GM12873 (cell line): ENCODE measurements around the gene SLC25A22.

Source experiments
- TF ChIP-seq, protein P1 (sequence below): IDR thresholded peaks from 2 replicates; pipeline ENCODE4 v1.5.1; 2012; ENCODE audit warnings: low read depth, mild to moderate bottlenecking, moderate library complexity, low read length, control low read depth; ENCODE audit not compliant: insufficient read depth; ENCODE audit errors: missing control alignments

Gene SLC25A22

DNA sequence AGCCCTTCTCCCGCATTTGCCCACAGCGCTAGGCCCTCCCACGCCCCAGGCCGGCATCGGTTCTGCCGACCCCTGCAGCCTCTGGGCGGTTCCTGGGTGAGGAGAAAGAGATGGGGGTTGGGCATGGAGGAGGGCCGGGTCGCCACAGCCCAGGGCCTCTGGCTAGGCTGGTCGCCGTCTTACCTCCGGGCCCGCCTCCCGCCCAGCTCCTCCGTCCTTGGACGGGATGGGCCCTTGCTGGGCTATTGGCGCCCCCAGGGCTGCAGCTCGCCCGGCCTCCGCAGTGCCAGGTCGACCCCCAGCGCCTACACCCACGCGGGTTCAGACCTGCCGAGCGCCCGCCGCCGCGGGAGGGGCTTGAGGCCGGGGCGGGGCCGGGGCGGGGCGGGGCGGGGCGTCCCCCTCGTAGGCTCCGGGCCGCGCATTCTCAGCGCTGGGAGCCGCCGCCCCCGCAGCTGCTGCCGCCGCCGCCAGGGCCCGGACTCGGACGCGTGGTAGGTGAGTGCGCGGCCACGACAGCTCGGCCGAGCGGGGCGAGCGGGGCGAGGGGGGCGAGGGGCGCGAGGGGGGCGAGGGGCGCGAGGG lies 34.5 kb upstream of the SLC25A22 start, which contains the start of gene CD151:
Gene CD151 (plus strand): TSS at position 424 of the 585 bp plus-strand sequence. CDS start 3,118 bp downstream, outside the sequence.
- TF ChIP-seq, protein P1, sequence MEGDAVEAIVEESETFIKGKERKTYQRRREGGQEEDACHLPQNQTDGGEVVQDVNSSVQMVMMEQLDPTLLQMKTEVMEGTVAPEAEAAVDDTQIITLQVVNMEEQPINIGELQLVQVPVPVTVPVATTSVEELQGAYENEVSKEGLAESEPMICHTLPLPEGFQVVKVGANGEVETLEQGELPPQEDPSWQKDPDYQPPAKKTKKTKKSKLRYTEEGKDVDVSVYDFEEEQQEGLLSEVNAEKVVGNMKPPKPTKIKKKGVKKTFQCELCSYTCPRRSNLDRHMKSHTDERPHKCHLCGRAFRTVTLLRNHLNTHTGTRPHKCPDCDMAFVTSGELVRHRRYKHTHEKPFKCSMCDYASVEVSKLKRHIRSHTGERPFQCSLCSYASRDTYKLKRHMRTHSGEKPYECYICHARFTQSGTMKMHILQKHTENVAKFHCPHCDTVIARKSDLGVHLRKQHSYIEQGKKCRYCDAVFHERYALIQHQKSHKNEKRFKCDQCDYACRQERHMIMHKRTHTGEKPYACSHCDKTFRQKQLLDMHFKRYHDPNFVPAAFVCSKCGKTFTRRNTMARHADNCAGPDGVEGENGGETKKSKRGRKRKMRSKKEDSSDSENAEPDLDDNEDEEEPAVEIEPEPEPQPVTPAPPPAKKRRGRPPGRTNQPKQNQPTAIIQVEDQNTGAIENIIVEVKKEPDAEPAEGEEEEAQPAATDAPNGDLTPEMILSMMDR: no peak

DNA sequence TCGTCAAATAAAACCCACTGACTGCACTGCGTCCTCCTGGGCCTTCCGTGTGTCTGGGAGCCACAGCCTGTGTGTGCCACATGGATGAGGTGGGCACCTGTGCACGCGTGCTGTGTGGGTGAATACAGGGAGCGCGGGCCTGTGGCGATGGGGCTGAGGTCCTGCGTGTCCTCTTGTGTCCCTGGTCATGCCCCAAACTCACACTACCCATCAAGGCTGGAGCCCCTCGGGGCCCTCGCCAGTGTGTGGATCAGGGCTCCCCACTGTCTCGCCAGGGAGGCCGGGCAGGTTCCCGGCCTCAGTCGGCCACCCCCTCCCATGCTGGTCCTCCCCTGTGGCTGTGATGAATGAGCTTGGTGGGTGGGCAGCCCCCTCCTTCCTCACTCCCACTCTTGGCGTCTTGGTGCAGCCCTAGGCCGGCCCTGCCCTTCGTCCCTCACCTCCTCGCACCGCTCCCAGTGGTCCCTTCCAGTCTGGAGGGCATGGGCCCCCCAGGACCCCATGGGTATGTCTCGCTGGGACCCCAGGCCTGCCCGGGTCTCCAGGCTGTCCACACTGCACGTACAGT lies 34.0 kb upstream of the SLC25A22 start:
- TF ChIP-seq, protein P1: no peak

DNA sequence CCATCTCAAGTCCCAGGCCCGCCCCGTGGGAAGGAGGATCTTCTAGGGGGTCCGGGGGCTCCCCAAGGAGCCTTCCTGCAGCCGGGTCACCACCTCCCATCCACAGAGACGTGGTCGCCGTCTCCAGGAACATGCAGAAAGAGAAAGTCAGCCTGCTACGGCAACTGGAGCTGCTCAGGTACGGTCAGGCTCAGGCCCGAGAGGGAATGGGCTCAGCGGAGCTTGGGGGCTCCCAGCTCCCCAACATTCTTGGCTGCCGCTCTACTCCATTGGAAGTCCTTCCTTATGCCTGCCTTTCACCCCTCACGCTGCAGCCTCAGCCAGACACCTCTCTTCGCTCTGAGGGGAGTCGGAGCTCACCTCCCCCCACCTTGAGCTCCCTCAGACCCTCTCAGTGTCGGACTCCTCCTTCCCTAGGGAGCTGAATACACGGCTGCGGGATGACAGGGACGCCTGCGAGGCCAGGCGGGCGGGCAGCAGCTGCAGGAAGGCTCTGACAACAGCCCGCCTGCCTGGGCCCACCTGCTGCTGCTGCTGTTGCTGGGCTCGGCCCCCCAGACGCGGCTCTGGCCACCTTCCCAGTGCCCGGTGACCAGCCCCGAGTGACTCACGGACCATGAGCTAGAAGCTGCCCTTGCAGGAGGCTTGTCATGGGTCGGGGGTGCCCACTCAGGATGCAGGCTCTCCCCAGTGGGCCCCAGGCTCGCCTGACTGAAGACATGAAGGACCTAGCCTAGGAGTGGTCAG lies 33.2 kb upstream of the SLC25A22 start:
- TF ChIP-seq, protein P1: no peak

DNA sequence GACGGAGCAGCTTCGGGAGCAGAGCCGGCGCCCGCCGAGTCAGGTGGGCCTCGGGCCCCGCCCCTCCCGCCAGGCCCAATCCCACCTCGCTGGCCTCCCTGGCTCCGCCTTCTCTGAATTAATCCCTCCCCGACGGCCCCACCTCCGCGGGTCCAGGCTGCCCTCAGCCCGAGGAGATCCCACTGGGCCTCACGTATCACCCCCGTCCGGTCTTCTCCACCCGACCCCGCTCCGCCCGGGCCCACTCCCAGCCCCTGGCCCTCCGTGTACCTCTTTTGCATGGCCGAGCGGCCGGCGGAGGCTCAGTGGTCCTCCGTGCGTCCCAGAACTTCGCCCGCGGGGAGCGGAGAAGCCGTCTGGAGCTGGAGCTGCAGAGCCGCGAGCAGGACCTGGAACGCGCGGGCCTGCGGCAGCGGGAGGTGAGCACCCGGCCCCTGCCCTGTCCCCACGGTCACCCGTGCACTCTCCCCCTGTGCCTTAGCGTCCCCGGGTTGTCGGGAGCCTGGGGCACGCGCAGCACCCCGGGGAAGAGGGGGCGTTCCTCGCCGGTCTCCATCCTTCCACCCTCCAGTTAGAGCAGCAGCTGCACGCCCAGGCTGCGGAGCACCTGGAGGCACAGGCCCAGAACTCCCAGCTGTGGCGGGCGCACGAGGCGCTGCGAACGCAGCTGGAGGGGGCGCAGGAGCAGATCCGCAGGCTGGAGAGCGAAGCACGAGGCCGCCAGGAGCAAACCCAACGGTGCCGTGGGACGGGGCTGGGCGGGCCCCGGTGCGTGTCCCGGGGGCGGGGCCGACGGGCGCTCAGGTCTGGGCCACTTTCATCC lies 32.4 kb upstream of the SLC25A22 start:
- TF ChIP-seq, protein P1: no peak

DNA sequence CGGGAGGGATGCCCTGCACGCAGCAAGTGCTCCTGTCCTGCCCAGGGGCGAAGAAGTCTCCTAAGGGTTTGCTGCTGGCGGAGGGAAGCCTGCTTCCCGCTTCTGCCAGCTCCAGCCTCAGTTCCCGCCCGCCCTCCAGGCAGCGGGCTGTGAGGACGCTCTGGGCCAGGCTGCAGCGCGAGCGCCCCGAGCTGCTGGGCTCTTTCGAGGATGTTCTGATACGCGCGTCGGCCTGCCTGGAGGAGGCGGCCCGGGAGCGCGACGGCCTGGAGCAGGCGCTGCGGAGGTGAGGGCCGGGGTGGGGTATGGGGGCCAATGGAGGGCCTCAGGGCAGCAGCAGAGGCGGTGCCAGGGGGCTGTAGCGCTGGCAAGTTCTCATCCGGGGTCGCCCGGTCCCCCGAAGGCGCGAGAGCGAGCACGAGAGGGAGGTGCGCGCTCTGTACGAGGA lies 31.8 kb upstream of the SLC25A22 start:
- TF ChIP-seq, protein P1: no peak

DNA sequence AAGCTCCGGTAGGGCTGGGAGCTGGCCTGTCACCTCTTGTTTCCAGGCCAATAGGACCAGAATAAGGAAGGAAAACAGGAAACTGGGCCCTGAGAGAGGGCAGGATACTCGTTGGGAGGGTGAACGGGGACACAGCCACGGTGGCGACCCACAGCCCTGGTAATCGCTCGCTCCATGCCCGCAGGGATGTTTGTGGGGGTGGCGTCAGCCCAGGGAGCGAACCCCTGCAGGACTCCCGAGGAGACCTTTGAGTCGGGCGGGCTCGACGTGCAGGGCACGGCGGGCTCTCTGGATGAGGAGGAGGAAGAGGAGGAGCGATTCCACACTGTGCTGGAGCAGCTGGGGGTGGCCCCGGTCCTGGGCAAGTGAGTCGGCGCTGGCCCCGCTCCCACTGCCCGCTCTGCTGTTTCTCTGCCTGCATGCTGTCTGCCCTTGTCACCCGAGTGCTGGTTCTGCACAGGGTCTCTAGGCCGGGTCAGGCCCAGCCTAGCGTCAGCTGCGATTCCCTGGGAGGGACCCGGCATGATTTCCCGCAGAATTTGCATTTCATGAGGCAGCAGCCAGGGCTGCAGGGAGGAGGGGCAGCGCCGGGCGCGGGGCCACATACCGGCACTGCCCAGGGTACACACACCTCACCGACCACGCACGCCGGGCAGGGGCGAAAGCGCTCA lies 31.2 kb upstream of the SLC25A22 start:
- TF ChIP-seq, protein P1: no peak
